ENCODE results near the gene RHBDL3. TPM values are rescaled to one million over a fixed set of nuclear protein-coding genes. Genes with fewer than 3 reads are reported as not detected.

RHBDL3 gene
- total RNA-seq, 3 donors from 2014 or later (not counting 1 experiment from before 2014, with no cell fraction given) = 0.14 to 0.21 TPM; not detected in 1

DNA sequence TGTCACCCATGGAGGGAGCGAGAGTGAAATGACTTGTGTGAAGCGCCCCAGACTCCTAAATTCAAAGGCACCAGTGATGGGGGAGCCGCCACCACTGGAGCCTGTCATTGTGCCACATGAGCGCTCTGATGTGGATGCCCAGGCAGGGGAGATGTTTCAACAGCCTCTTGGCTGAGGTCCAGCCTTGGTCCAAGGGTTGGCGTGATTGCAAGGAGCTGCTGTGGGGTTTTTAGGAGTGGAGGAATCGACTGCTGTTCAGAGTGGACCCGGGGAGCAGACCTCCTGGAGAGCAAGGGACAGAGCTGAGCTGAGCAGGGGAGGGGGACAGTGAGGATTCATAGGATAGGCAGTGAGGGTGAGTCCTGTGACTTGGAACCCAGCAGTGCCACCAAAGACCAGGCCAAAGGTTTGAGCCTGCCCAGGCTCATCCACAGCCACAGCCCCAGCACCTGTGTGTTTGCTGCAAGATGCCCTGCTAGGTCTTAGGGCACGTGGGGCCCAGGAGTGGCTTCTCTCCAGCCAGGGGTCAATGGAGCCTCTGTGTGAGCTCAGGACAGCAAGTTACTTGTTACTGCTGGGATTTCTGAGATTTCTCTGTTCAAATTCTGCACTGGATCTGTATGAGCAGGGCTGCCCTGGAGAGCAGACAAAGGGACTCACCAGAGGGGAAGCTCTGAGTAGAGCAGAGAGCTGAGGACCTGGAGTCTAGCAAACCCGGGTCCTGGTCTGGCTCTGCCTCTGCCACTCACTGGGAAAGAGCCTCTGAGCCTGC is 20.3 kb downstream of the RHBDL3 start:
- ATAC-seq = no peak
- Mint-ChIP-seq H3K4me3 (no peak overlapping the region), H3K36me3 (no peaks in the 10 kb centered on the region), H3K4me1 (peaks cover 0 to 6% of the 10 kb centered on the region in 2 donors), H3K27me3 (ENCODE audit: low read depth in 2 of 2) (peaks cover 0 to 4% of the 10 kb centered on the region in 2 donors), H3K9me3 (no peaks in the 10 kb centered on the region), H3K27ac (no peak overlapping the region)
- WGBS (ENCODE audit: insufficient coverage) = 75% methylated on average over 9 of the region's 9 CpGs
- DNase-seq = no peak
- intact Hi-C loops (cut with micrococcal nuclease) = no loop called here
- Histone ChIP-seq H3K27ac (ENCODE audit: low read length) (no peak overlapping the region), H3K36me3 (ENCODE audit: control insufficient read depth, insufficient read depth, low read length) (no peaks in the 10 kb centered on the region), H3K4me3 (ENCODE audit: low read length) (no peak overlapping the region), H3K9me3 (ENCODE audit: control insufficient read depth, insufficient read depth, low read length) (no peaks in the 10 kb centered on the region), H3K27me3 (ENCODE audit: control insufficient read depth, insufficient read depth, low read length) (no peaks in the 10 kb centered on the region), H3K4me1 (ENCODE audit: control insufficient read depth, insufficient read depth, low read length) (peaks cover 5% of the 10 kb centered on the region)
- TF ChIP-seq, protein P1, sequence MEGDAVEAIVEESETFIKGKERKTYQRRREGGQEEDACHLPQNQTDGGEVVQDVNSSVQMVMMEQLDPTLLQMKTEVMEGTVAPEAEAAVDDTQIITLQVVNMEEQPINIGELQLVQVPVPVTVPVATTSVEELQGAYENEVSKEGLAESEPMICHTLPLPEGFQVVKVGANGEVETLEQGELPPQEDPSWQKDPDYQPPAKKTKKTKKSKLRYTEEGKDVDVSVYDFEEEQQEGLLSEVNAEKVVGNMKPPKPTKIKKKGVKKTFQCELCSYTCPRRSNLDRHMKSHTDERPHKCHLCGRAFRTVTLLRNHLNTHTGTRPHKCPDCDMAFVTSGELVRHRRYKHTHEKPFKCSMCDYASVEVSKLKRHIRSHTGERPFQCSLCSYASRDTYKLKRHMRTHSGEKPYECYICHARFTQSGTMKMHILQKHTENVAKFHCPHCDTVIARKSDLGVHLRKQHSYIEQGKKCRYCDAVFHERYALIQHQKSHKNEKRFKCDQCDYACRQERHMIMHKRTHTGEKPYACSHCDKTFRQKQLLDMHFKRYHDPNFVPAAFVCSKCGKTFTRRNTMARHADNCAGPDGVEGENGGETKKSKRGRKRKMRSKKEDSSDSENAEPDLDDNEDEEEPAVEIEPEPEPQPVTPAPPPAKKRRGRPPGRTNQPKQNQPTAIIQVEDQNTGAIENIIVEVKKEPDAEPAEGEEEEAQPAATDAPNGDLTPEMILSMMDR (IDR thresholded peaks at IDR 0.05) = no peak

DNA sequence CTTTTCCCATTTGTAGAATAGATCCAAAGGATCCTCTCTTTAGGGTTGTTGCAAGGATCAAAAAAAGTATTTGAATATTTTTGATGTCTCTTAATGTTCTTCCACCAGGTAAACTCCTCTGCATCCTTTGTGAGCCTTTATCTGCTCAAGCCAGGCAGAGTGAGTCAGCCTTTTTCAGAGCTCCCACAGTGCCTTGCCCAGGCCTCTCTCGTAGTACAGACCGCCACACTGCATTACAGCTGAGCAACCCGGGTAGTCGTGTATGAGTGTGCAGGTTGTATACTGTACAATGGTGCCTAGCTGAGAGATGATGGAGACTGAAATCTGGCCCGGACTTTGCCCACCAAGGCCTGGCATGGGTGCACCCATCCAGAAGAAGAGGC is 20.9 kb downstream of the RHBDL3 start:
- H3K27me3 Mint-ChIP-seq (ENCODE audit: low read depth in 2 of 2) = peaks cover 0 to 4% of the 10 kb centered on the region in 2 donors
- TF ChIP-seq, protein P1 (IDR thresholded peaks at IDR 0.05) = no peak
- Histone ChIP-seq H3K36me3 (ENCODE audit: control insufficient read depth, insufficient read depth, low read length) (no peaks in the 10 kb centered on the region), H3K27ac (ENCODE audit: low read length) (no peak overlapping the region), H3K9me3 (ENCODE audit: control insufficient read depth, insufficient read depth, low read length) (no peaks in the 10 kb centered on the region), H3K27me3 (ENCODE audit: control insufficient read depth, insufficient read depth, low read length) (no peaks in the 10 kb centered on the region), H3K4me1 (ENCODE audit: control insufficient read depth, insufficient read depth, low read length) (peaks cover 5% of the 10 kb centered on the region), H3K4me3 (ENCODE audit: low read length) (no peak overlapping the region)
- ATAC-seq (no peak), DNase-seq (no peak)
- no peak overlapping the region for H3K27ac Mint-ChIP-seq
- intact Hi-C loops (cut with micrococcal nuclease) = no loop called here
- no peak overlapping the region for H3K4me3 Mint-ChIP-seq
- no peaks in the 10 kb centered on the region for H3K9me3 Mint-ChIP-seq
- peaks cover 0 to 6% of the 10 kb centered on the region in 2 donors for H3K4me1 Mint-ChIP-seq
- H3K36me3 Mint-ChIP-seq = no peaks in the 10 kb centered on the region
- WGBS (ENCODE audit: insufficient coverage) = 62% methylated on average over 5 of the region's 5 CpGs

DNA sequence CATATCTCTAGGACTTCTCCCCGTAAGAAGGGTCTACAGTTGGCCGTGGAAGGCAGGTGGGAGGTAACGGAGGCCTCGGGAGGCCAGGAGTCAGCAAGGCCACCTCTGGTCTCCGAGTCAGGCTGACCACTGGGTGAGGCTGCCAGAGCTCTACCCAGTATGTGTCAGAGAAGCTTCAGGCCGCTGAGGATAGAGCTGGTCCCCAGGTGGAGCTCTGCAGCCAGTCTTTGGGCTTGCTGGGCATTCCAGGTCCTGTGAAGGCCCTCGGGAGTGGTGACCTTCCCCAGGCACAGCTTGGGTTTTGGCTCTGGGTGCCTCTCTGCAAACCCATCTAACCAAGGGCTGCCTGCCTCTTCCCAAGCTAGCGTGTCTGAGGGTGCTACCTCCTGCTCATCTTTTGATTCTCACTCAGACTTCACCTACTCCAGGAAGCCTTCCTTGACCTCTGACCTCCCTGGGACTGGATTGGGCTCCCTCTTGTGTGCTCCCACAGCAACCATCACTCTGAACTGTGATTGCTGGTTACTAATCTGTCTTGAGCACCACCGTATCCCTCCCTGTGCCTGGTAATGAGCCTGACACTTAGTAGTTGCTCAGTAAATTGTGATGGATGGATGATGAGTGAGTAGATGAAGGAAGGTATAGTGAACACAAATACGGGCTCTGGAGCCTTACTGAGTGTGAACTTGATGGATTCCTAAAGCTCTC is 22.3 kb downstream of the RHBDL3 start:
- H3K36me3 Mint-ChIP-seq = no peaks in the 10 kb centered on the region

More for the DNA sequence above, 22.3 kb downstream of the RHBDL3 start:
- no peaks in the 10 kb centered on the region for H3K36me3 ChIP-seq (ENCODE audit: control insufficient read depth, insufficient read depth, low read length)
- Mint-ChIP-seq H3K9me3 (no peaks in the 10 kb centered on the region), H3K27ac (no peak overlapping the region), H3K4me1 (peaks cover 0 to 6% of the 10 kb centered on the region in 2 donors), H3K4me3 (no peak overlapping the region), H3K27me3 (ENCODE audit: low read depth in 2 of 2) (peaks cover 0 to 4% of the 10 kb centered on the region in 2 donors)
- no peak for DNase-seq
- H3K27ac ChIP-seq (ENCODE audit: low read length) = no peak overlapping the region
- no peaks in the 10 kb centered on the region for H3K27me3 ChIP-seq (ENCODE audit: control insufficient read depth, insufficient read depth, low read length)
- TF ChIP-seq, protein P1 (IDR thresholded peaks at IDR 0.05) = no peak
- ATAC-seq = no peak
- intact Hi-C loops (cut with micrococcal nuclease) = no loop called here
- peaks cover 5% of the 10 kb centered on the region for H3K4me1 ChIP-seq (ENCODE audit: control insufficient read depth, insufficient read depth, low read length)
- whole genome bisulfite sequencing (ENCODE audit: insufficient coverage) = 84% methylated on average over 10 of the region's 10 CpGs
- no peaks in the 10 kb centered on the region for H3K9me3 ChIP-seq (ENCODE audit: control insufficient read depth, insufficient read depth, low read length)
- H3K4me3 ChIP-seq (ENCODE audit: low read length) = no peak overlapping the region

Measured in natural killer cell (primary cell).